ENCODE measurements around the gene ZNF446.

GRCh38 chr19:58479736-58480480 is 3.8 kb downstream of the ZNF446 start:
- TF ChIP-seq POLR2A (IDR thresholded peaks at IDR 0.05) = no peak
- no peak for TF ChIP-seq CTCF (IDR thresholded peaks at IDR 0.05)
